ENCODE data around the gene IGHMBP2.

The IGHMBP2 gene

GRCh38 chr11:68890490-68891231 is 13.0 kb upstream of the IGHMBP2 start:
- DNase-seq (ENCODE audit: low read depth, low spot score) = no peak

DNA sequence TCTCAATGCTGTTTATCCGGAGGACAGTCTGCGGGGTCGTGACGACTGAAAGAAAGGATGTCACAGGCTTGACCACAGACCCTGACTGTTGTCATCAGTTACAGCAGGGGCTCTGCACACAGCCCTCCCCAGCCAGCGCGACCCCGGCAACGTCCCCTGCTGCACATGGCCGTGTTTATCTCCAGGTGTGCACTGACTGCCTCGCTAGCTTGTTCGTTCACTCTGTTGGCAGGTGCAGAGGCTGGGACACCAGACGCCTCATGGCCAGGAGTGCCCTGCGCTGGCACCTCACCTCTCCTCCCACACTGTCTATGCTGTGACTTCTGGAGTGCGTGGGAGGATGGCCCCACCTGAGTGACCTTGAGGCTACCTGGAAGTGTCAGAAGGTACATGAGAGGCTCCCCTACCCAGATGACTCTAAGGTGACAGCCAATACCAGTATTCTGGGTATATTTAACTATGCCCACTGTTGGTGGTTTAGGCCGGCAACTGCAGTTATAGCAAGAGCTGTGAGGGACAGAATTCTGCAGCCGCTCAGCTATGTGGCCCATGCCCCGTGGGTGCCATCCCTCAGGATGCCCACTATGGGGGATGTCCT is 12.2 kb upstream of the IGHMBP2 start:
- no peak for DNase-seq (ENCODE audit: low read depth, low spot score)

GRCh38 chr11:68892576-68892975 is 11.1 kb upstream of the IGHMBP2 start:
- DNase-seq (ENCODE audit: low read depth, low spot score) = no peak

- no peak for DNase-seq (ENCODE audit: low read depth, low spot score)
Observed at GRCh38 chr11:68893282-68893681, 10.4 kb upstream of the IGHMBP2 start.

- no peak for DNase-seq (ENCODE audit: low read depth, low spot score)
Observed at GRCh38 chr11:68896171-68896959, 7.3 kb upstream of the IGHMBP2 start.

DNA sequence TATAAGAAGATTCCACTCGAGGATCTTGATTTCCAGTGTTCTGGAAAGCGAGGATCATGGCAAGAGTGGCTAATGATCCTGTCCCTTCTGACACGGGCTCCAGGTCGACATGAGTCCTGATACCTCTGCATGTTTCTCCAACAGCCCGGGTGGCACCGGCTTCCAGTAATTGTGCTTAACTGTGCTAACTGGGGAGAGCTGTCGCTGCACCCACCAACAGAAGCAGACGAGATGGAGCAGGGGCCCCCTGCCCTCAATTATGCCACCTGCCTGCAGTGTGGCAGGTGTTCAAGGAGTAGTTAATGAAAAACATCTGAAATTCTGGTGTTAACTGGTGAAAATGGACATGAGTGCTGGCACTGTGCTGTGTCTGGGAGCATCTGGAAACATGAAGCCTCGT is 6.2 kb upstream of the IGHMBP2 start:
- DNase-seq (ENCODE audit: low read depth, low spot score) = no peak

GRCh38 chr11:68900835-68901381 is 2.8 kb upstream of the IGHMBP2 start:
- no peak for DNase-seq (ENCODE audit: low read depth, low spot score)

- DNase-seq (ENCODE audit: low read depth, low spot score) = no peak
Observed at GRCh38 chr11:68904248-68904847, 657 bp downstream of the IGHMBP2 start.

DNA sequence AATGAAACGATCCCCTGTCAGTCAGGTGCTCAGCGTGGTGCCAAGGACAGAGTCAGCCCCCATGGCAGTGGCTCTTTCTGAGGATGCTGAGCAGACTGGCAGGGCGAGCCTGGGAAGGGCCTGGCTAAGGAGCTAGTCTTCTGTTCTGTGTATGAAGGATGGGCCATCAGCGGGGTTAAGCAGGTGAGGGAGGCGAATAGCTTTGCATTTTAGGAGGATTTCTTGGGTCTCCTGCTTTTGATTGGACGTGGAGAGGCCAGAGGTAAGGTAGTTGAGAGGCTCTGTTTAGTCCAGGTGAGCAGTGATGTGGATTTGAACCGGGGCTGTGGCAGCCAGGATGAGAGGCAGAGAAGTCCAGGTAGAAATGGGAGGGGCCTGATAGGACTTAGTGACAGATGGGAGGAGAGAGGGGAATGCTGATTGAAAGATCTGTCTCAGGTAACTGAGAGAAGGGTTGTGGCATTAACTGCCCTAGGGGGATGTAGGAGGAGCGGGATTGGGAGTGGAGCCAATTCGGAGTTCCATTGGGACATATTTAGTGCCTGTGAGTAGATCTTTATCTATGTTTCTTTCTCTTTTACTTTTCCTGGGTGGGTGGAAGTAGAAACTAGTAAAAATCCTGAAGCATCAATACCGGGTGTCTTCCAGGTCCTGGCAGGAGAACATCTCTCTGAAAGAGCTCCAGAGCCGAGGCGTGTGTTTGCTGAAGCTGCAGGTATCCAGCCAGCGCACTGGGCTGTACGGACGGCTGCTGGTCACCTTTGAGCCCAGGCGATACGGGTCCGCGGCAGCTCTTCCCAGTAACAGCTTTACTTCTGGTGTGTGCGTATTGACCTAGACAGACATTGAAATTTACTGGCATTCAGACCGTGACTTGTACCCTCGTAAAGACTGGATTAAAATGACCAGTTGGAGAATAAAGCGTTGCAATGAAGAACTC is 2.0 kb downstream of the IGHMBP2 start:
- no peak for DNase-seq (ENCODE audit: low read depth, low spot score)

DNA sequence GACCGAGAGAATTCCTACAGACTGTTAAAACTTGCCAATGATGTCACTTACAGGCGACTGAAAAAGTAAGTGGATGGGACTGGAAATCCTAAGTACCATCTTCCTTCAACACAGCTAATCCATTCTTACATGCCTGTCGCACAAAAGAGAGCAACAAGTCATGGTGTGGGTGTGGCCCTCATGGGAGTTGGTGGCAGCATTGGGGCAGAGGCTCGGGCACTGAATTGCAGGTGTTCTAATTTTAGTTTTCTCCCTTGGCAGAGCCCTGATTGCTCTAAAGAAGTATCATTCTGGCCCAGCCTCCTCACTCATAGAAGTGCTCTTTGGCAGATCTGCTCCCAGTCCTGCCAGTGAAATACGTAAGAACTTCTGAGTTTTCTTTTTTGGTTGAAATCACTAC is 4.6 kb downstream of the IGHMBP2 start:
- DNase-seq (ENCODE audit: low read depth, low spot score) = no peak

DNA sequence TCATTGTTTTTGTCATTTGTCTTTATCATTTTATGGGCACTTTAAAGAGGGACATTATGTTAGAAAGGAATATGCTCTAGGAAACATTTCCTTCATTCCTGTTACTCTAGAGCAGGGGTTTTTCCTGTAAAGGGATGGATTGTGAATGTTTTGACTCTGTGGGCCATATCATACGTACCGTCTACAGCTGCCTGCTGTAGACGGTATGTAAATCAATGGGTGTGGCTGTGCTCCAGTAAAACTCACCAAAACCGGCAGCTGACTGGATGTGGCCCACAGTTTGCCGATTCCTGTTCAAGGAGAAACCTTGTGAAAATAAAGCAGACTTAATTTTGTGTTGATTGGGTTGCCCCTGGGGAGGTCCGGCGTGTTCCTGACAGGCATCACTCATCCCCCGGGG is 7.3 kb downstream of the IGHMBP2 start:
- no peak for DNase-seq (ENCODE audit: low read depth, low spot score)

DNA sequence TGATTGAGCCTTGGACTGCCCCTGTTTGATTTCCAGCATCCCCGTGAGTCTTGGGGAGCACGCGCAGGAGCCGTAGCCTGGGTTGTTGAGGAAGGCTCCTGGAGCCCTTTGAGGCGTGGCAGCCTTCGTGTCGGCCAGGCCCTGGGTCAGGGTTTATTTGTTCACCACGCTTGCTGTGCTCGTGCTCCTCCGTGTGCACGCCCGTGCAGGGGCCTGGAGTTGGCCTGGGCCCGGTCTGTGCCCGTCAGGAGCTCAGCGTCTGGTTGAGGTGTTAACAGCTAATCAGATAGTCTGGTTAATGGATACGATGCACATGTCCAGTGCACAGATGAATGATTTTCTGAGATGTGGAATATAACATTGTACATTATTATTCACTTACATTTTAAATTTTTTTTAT is 8.0 kb downstream of the IGHMBP2 start:
- no peak for DNase-seq (ENCODE audit: low read depth, low spot score)

- DNase-seq (ENCODE audit: low read depth, low spot score) = no peak
Observed at GRCh38 chr11:68912254-68912653, 8.6 kb downstream of the IGHMBP2 start.

DNA sequence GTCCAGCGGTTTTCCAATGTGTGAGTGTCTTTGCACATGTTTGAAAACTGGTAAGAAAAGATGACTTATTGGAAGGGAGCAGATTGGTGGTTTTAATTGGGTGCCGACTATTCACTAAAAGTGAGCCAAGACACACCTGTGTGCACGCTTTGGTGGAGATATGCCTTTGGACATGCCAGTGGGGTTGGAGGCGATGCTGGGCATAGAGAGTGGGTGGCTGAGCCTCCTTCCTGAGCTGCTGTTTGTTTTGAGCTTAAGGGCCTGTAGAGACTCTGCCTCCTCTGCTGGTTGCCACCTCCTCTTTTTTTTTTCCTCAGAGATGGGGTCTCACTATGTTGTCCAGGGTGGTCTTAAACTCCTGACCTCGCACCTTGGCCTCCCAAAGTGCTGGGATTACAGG is 9.5 kb downstream of the IGHMBP2 start:
- no peak for DNase-seq (ENCODE audit: low read depth, low spot score)

DNA sequence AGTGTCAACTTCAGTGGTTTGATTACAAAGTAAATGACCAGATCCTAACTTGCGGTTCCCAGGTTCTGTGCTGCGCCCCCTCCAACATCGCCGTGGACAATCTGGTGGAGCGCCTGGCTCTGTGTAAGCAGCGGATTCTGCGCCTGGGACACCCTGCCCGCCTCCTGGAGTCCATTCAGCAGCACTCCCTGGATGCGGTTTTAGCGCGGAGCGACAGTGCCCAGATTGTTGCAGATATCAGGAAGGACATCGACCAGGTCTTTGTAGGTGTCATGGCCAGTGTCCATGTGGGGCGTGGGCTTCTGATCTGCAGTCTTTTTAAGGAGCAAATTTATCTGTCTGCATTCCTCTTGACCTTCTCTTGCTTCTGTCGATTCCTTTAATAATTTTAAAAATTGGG is 11.1 kb downstream of the IGHMBP2 start:
- DNase-seq (ENCODE audit: low read depth, low spot score) = no peak

DNA sequence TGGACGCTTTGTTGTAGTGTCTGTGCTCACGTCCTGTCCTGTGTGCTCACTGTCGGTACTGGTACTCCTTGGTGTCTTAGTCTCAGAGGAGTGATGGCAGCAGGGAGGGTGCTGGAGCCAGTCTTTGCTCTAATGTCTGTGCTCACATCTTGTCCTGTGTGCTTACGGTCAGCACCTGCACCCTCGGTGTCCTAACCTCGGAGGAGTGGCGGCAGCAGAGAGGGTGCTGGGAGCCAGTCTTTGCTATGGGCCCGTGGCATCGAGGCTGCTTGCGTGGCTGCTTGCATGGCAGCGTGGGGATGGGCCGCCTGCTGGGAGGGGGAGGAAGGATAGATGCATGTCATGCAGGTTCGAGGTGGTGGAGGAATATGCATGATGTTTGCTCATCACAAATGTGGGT is 12.7 kb downstream of the IGHMBP2 start:
- DNase-seq (ENCODE audit: low read depth, low spot score) = no peak

DNA sequence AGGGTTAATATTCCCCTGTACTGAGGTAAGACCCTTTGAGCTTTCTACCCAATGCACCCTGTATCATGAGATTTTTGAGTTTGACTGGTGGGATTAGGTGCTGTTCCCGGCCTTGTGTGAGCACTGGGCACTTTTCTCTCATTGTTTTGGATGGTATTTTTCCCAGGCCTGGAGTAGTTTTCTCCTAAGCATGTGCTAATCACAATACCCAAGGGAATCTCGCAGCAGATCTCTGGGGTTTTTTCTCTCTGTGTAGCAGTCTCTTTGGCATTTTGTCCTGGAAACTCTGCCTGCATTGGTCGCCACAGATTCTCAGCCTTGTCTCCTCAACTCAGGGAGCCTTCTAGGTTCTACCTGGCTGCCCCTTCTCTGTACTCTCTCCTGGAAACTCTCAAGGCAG is 19.9 kb downstream of the IGHMBP2 start:
- DNase-seq (ENCODE audit: low read depth, low spot score) = no peak

- DNase-seq (ENCODE audit: low read depth, low spot score) = no peak
Observed at GRCh38 chr11:68924073-68924925, 20.6 kb downstream of the IGHMBP2 start.

- DNase-seq (ENCODE audit: low read depth, low spot score) = no peak
Observed at GRCh38 chr11:68925611-68926010, 21.9 kb downstream of the IGHMBP2 start.
